Kidney glomerular epithelial cell (primary cell): Measurements from ENCODE around the gene RYR2.
"Not testable (repeated sequence)": the region's sequence is repeated elsewhere in the genome, so short reads cannot be mapped to it uniquely, and the experiment has no call there.

Source experiments
- DNase-seq: peaks from one replicate; lab custom pipeline; 2025; lab: John Stamatoyannopoulos, UW

Gene RYR2

DNA sequence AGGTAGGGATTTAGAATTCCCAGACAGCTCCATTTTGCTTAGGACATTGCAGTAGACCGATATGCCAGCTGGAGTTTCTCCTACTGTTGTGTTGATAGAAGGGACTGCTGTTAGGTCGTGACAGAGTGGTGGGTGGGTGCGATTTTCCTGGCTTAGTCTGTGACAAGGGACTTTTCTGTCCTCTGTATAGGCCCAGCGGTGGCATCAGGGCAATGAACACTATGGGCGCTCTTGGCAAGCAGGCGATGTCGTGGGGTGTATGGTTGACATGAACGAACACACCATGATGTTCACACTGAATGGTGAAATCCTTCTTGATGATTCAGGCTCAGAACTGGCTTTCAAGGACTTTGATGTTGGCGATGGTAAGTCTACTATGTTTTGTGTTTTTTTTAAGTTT lies 527.0 kb downstream of the RYR2 start:
- DNase-seq = no peak

DNA sequence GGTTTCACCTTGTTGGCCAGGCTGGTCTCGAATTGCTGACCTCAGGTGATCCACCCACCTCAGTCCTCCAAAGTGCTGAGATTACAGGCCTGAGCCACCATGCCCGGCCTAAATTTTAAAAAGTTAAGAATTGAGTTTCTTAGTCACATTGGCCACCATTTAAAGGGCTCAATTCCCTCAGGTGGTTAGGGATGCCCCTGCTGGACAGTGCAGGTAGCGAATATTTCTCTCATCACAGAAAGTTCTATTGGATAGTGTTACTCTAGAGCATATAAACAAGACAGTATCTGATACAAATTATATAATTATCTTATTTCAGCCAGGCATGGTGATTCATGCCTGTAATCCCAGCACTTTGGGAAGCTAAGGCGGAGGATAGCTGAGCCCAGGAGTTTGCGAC lies 528.5 kb downstream of the RYR2 start:
- DNase-seq = no peak

- DNase-seq = no peak
Observed at GRCh38 chr1:237574536-237574935, 532.6 kb downstream of the RYR2 start.

GRCh38 chr1:237578540-237578939 lies 536.6 kb downstream of the RYR2 start:
- DNase-seq = no peak

- DNase-seq = no peak
Observed at GRCh38 chr1:237580726-237581125, 538.7 kb downstream of the RYR2 start.

DNA sequence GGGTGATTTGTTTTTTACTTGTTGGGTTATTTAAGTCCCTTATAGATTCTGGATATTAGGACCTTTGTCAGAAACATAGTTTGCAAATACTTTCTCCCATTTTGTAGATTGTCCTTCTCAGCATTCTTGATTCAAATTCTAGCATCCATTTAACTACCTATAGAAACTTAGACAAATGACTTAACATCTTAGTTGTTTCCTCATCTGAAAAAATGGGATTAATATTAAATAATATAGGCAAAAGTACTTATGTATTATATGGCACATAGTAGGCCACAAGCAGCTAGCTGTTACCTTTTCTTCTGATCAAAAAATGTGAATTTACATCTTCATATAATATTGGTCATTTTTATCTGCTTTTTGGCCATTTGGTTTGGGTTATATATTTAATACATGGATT lies 541.3 kb downstream of the RYR2 start:
- DNase-seq = no peak

GRCh38 chr1:237583756-237584155 lies 541.8 kb downstream of the RYR2 start:
- no peak for DNase-seq

DNA sequence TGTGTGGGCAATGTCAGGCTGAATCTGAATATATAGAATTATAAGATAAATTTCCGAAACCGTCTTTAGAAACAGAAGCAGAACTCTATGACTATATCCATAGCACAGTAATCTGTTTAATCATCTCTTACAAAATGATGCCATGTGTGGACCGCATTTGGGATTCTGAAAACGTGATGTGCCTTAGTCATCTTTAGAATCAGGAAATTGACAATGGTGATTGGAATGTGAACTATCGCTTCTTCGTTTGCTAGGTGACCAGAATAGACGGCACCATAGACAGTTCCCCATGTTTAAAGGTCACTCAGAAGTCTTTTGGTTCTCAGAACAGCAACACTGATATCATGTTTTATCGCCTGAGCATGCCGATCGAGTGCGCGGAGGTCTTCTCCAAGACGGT lies 548.4 kb downstream of the RYR2 start:
- DNase-seq = no peak

- DNase-seq = no peak
Observed at GRCh38 chr1:237591353-237591752, 549.4 kb downstream of the RYR2 start.

DNA sequence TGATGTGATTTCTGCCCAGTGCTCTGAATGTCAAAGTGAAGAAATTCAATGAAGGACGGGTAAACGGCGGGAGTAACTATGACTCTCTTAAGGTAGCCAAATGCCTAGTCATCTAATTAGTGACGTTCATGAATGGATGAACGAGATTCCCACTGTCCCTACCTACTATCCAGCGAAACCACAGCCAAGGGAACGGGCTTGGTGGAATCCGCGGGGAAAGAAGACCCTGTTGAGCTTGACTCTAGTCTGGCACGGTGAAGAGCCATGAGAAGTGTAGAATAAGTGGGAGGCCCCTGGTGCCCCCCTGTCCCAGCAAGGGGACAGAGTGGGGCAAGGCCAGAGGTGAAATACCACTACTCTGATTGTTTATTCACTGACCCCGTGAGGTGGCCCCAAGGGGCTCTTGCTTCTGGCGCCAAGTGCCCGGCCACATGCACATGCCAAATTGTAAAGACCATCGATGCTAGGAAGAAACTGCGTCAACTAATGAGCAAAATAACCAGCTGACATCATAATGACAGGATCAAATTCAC lies 561.1 kb downstream of the RYR2 start:
- DNase-seq = not testable (repeated sequence)

- no peak for DNase-seq
Observed at GRCh38 chr1:237608433-237608832, 566.4 kb downstream of the RYR2 start.

DNA sequence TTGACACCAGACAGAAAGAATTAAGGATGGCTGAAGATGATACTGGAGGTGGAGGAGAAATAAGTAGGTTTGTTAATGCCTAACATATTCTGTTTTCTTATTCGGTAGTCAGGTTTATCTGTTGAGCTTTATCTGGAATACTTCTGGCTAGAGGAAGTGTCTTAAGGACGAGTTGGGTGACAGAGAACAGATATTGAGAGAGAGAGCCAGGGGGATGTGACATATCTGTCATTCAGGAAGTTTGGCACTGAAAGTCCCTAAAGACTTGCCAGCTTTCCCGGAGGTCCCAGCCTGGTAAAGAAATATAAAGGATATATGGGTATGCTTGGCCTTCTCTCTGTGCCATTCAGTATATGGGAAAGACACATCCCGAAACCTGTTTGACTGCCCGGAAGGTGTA lies 568.2 kb downstream of the RYR2 start:
- DNase-seq = no peak

DNA sequence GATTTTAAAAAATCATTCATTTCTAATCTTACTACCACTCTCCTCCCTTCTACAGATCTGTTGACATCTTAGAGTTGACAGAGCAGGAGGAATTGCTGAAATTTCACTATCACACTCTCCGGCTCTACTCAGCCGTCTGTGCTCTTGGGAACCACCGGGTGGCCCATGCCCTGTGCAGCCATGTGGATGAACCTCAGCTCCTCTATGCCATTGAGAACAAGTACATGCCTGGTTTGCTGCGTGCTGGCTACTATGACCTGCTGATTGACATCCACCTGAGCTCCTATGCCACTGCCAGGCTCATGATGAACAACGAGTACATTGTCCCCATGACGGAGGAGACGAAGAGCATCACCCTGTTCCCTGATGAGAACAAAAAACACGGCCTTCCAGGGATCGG lies 572.0 kb downstream of the RYR2 start:
- DNase-seq = no peak

- DNase-seq = no peak
Observed at GRCh38 chr1:237619553-237619952, 577.6 kb downstream of the RYR2 start.

GRCh38 chr1:237634922-237635321 lies 592.9 kb downstream of the RYR2 start:
- no peak for DNase-seq

- no peak for DNase-seq
Observed at GRCh38 chr1:237638555-237638954, 596.6 kb downstream of the RYR2 start.

GRCh38 chr1:237640011-237640671 lies 598.2 kb downstream of the RYR2 start:
- DNase-seq = no peak

GRCh38 chr1:237640966-237641365 lies 599.0 kb downstream of the RYR2 start:
- no peak for DNase-seq

GRCh38 chr1:237650809-237651208 lies 608.8 kb downstream of the RYR2 start:
- no peak for DNase-seq

DNA sequence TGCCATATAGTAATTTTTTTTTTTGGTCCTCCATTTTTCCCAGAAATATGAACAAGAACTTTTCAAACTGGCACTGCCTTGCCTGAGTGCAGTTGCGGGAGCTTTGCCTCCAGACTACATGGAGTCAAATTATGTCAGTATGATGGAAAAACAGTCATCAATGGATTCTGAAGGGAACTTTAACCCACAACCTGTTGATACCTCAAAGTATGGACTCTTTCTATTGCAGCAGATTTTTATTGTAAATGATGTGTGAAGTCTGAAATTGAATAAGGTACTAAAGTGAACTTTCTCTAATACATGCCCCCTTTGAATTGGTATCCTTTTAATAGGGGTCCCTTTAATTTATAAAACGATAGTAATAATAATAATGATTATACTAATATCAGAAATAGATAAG lies 613.8 kb downstream of the RYR2 start:
- DNase-seq = no peak

- DNase-seq = no peak
Observed at GRCh38 chr1:237664348-237664747, 622.4 kb downstream of the RYR2 start.

DNA sequence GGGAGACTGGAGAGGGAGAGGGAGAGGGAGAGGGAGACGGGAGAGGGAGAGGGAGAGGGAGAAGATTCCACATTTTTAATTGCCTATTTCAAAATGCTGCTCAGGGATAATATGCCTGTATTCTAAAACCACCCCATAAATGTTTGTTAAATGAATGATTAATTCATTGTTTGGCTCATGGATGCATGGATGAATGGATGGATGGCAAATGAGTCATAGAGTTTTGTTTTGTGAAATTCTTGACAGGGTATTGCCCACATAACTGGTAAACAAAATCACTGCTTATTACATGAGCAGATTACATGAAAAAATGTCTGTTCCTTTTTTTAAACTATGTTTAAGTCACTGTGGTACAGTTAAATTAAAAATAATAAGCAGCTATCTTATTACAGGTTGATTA lies 628.3 kb downstream of the RYR2 start:
- DNase-seq = no peak

DNA sequence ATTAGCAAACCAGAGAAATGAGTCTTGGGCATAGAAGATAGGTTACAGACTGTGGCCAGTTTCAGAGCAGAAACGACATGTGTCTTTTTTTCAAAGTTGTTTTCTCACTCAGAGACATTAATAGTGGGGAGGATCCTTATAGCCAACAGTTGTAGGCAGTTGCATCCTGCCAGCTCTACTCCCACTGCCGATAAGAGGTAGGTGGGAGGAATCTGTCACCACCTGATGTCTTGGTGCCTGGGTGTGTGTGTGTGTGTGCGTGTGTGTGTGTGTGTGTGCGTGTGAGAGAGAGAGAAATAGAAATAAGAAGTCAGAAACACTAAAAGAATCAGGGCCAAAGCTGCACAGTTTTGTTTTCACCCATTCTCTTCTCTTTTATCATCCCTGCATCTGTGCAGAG lies 629.3 kb downstream of the RYR2 start:
- DNase-seq = no peak

- DNase-seq = no peak
Observed at GRCh38 chr1:237671935-237672334, 630.0 kb downstream of the RYR2 start.
